SH-SY5Y (cell line): ENCODE measurements around the gene PDK2.

Source experiments
- GATA2 ChIP-seq: IDR thresholded peaks from 2 replicates; pipeline ENCODE4 v1.6.1; 2011; ENCODE audit warnings: mild to moderate bottlenecking, low read depth, low read length
- GATA3 ChIP-seq: IDR thresholded peaks from 2 replicates; pipeline ENCODE4 v1.6.1; 2011; ENCODE audit warnings: low read depth, mild to moderate bottlenecking, low read length, moderate library complexity

Gene PDK2

DNA sequence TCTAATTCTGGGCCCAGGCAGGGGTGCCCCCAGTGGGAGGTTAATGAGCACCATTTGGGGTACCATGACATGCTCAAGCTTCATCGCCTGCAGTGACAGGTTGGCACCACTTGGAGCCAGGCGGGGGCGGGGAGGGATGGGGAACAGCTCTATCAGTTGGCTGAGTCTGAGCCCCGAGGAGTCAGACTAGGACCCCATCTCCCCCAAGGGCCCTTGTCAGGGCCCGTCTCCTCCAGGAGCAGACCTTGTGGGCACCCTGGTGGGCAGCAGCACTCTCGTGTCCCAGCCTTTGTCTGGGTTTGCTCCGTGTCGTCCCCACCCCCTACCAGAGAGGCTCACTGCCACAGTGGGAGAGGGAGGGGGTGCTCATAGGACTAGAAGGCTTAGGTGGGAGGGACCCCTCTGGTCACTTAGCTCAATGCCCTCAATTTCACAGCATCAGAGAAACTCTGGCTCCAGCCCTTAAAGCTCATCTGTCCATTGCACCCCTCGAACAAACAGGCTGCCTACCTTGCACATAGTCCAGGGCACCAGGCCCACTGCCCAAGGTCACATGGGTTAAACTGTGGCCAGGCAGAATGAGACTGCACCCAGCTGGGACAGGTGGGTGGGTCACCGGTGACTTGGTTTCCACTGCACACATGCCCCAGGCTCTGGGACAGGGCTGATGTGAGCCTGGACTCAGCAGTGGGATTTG, 51.2 kb downstream of the PDK2 start:
- TF ChIP-seq GATA3, result no peak
- no peak for TF ChIP-seq GATA2

DNA sequence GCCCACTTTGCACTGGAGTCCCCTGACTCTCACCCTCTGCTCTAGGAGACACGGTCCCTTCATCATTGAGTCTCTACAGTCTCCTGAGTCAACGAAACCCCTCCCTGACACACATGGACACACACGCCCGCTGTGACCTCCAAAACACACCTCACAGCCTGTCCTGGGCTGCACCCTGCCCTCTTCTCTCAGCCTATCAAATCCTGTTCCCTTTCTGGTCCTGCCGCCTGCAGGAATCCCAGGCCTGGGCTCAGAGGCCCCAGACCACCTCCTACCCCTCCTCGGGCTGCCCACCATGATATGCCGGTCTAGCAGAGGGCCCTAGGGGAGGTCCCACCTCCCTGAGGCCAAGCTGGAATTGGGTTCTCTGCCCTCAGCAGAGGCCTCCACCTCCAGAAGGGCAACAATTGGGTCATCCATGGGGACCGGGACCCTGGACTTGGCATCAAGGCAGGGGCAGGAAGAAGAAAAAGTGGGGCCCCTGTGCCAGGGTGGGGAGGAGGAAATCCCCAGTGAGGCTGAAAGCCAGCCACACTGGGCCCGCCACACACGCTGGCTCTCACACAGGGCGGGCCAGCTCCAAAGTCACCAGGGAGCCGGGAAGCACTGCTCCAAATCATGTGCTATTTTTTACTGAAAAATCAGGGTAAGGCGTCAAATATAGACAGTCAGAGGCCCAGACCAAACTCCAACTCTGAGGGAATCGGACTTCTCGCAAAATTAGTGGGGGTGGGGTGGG, 51.9 kb downstream of the PDK2 start:
- TF ChIP-seq GATA3, result no peak

DNA sequence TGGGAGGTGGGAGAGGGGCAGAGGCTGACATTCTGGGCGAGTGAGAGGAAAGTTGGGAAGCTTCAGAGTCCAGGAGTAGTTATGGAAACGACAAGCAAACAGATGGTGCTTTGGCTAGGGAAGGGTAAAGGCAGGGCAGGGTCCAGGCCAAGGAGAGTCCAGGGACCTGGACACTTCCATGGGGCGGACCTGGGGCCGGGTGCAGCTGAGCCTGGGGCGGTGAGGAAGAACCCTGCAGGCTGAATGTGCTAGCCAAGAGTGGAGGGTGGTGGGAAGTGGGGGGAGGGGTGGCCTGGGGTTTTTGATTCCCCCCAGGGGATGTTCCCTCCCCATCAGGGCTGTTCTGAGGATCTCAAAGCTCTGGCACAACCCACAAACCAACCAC, 52.7 kb downstream of the PDK2 start:
- TF ChIP-seq GATA2, result no peak
- no peak for TF ChIP-seq GATA3

DNA sequence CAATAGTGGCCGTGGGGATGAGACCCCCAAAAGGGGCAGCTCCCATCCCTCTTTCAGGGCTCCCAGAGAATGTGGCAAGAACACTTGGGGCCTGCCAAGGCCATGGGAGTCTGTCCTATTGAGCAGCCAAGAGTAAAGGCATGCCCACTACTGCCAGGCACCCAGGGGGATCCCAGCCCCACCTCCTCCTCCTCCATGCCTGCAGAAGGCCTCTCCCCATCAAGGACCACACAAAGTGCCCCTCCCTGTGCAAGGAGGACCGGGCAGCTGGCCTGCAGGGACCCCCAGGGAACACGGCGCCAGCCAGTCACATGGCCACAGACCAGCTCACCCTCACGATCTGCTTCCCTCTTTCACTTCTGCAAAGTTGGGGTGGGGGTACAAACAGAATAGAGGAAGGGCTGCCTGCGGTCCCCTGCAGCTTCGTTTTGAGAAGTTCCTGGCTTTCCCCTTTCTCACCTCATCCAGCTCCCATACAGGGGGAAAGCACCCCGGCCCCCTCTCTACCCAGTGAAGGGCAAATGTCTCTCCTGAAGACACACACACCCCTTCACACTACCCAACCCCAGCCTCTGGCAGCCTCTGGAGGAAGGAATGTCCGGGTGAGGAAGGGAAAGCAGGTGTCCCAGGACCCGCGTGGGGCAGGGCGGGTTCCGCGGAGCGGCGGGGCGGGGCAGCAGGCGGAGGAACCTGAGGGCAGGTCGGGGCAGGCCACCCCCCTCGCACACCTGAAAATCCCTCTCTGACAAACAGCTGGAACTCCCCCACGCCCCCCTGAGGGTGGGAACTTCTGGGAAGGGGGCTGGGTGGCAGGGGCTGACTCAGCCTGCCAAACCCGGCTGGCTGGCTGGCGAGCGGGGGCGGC, 53.3 kb downstream of the PDK2 start:
- no peak for TF ChIP-seq GATA2
- no peak for TF ChIP-seq GATA3

DNA sequence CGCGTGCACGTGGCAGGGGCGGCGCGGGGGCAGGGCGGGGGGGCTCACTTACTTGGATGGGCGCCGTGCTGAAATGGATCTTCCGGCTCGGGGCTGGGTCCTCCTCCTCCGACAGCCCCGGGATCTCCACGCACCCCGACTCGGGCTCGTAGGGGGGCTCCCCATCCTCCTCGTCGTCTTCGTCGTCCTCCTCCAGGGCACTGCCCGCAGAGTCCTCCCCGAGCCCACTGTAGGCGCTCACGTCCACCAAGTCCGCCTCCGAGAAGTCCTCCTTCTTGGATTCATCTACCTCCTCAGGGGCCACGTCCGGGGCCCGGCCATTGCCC, 53.9 kb downstream of the PDK2 start:
- TF ChIP-seq GATA2 (no peak), GATA3 (no peak)

DNA sequence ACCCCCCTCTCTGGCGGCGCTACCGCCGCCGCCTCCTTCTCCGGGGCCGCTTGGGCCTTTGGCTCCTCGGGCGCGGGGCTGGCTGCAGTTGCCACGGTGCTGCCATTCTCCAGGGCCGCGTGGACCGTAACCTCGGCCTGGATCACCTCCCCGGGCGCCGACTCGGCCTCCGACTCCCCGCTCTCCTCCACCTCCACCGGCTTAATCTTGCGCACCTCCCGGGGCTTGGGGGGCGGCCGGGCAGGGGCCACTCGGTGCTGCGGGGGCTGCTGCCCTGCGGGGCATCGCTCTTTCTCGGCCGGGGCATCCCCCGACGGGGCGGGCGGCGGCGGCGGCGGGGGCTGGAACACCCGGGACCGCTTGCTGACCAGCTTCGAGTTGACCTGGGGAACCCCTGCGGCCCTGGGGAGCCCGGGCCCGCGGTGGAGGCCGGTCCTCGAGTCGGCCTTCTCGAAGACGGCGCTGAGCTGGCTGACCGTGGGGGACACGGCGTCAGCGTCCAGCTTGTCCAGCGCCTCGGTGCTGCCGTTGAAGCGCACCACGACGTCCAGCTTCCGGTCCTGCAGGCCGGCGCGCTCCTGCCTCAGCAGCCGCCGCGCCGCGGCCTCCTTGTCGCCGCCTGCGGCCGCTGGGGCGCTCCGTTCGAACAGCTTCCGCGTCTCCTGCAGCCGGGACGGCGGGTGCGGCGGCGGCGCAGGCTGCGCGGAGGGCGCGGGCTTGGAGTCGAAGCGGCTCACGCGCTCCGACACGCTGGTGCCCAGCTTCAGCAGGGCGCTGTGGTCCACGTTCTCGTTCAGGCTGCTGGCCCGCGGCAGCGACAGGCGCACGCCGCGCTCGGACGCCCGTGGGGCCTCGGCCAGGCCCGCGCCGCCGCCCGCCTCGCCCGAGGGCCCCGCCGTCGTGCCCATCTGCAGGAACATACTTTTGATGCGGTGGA, 54.5 kb downstream of the PDK2 start:
- TF ChIP-seq GATA3, result no peak
- TF ChIP-seq GATA2, result no peak

DNA sequence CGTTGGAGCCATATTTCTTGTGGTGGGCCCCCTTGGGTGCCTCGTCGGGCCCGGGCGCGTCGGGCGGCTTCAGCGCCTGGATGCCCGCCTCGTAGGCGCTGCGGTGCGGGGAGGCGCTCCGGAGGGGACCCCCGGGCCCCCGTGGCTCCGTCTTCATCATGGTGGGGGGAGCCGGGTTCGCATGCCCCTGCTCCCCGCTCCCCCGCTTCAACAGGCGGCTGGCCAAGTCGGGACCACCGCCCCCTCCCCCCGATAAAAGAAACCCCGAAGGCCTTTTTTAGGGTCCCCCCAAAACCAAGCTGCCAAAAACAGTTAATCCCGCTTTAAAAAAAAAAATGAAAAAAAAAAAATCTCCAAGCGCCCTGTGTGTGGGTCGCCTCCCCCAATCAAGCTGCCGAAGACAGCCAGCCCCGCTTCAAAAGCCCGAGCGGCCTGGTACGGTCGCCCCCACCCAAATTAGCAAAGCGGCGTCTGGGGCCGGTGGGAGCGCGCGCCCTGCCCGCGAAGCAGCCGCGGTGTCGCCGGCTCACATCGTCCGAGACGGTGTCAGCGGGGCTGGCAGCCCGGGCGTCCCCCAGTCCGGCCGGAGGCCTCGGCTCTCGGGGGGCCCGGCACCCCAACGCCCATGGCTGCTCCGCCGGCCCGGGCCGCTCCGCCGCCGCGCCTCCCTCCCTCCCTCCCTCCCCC, 55.3 kb downstream of the PDK2 start, which contains the start of gene PPP1R9B:
Gene PPP1R9B (minus strand): TSS at position 324 of the 687 bp plus-strand sequence. CDS start 164 bp downstream, at position 160.
- TF ChIP-seq GATA2, result no peak
- TF ChIP-seq GATA3, result no peak

DNA sequence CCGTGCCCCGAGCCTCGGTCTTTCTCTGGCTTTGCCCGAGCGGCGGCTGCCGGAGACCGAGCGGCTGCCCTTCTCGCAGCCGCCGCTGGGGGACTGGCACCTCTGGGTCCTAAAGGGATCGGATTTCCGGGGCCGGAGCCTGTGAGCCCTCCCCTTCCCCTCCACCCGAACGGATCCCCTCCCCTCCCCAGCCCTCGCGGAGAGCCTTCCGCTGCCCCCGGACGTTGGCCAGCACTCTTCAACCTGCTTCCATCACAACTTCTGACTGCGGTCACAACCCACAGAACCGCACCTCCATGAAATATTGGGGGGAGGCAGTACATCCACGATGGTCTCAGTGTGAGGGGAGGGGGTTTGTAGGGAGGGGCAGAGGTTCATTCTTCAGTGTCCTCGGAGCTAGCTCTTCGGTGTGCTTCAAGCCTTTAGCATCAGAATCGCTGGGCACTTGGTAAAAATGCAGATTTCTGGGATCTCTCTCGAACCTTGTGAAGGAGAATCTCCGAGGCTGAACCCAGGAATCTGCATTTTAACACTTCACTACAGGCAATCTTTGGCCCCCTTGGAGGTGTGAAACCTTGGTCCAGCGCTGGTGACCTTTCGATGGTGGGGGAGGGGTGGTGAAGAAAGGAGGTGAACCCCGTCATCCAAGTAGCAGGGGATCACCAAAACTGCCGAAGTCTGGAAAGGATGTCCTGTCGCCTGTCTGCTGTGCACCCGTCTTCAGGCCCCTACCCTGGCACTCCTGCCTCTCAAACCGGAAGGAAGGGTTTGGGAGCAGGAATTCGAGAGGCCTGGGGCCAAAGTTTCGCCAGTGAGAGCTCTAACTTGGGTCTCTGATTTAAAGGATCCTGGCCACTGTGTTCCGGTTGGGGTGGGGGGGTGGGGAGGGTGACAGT, 56.1 kb downstream of the PDK2 start:
- TF ChIP-seq GATA2, result no peak

DNA sequence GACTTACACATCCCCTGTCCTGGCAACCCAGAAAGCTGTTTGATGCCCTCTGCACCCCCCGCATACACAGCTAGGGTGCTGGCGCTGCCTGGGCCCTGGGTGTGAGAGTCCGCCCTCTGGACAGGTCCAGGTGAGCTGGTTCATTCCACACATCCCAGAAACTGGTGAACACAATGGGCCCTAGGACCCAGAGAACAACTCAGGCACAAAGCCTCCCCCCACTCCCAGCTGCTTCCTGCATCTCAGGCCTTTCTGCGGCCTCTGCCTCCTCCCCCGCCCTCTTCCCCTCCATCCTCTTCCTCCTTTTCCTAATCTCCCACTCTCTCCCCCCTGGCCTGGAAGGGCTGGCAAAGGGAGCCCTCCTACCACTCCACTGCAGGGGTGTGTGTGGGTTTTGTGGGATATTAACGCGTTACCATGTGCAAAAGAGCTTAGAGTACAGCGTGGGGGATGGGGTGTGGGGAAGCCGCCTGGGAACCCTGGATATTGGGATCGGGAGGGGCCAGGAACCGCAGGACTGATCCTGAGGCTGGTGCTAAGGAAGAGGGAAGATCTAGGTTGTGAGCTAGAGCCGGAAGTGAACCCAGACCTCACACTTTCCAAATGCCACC, 56.9 kb downstream of the PDK2 start:
- TF ChIP-seq GATA3 (no peak), GATA2 (no peak)

DNA sequence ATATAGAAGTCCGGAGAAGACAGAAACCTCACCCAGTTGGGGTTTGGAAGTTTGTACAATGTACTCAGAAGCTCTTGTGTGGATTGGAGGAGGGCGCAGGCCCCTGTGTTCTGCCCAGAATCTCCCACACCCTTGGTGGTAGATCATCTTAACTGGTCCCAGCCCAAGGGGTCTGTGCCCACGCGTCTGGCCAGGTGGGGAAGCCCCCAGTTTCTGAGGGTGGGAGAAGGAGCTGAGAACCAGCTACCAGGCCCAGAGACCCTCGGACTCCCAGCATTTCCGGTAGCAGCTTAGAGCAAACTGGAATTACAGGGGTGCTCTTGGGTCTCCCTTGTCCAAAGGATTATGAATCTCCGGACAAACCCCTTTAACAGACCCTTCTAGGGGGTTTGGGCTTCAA, 57.6 kb downstream of the PDK2 start:
- TF ChIP-seq GATA3 (no peak), GATA2 (no peak)

DNA sequence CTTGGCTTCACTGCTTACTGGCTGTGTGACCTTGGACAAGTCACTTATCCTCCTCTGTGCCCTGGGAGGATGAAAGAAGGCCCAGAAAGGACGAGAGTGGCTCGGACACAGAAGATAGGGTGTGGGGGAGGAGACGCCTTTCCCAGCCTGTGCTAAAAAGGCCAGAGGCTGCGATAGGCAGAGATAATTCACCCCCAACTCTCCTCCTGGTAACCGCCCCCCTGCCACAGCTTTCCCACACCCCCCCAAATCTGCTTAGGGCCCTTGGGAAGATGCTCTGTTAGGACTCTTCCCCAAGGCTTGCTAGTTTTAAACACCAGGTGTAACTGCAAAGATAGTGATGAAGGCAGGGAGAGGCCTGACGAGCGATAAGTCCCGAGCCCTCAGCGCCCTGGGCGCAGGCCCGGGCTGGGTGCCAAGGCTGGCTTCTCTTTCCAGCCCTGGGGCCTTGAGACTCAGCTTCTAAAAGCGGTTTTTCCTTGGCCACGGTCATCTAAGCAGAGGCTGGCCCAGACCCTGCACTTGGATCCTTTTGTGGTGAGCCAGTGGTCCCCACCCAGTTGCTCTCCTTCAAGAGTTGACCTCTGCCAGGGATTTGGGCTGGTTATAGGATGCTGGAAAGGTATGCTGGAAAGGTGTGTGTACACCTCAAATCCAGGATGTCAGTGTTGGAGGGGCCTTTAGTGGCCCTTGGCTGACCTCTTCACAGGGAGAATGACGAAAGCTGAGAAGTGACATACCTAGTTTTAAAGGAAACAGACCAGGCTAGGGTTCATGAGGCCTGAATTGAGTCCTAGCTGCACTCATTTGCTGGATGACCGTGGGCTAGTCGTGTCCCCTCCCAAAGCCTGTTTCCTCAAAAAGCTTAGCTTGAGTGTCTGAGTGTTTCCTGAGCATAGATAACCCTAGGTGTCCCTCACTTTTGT, 58.8 kb downstream of the PDK2 start:
- TF ChIP-seq GATA3 (no peak), GATA2 (no peak)
